ENCODE measurements around the gene STUM.
"Not testable (repeated sequence)": the region's sequence is repeated elsewhere in the genome, so short reads cannot be mapped to it uniquely, and the experiment has no call there.

Gene STUM

GRCh38 chr1:226548256-226549093 lies at the start of gene STUM:
Gene STUM, plus strand, starts transcription at chr1:226548764. Its CDS starts 141 bp downstream, at chr1:226548905.
- DNase-seq (ENCODE audit: low read depth): no peak

GRCh38 chr1:226499699-226500098 lies 48.9 kb upstream of the STUM start:
- DNase-seq (ENCODE audit: low read depth): not testable (repeated sequence)

GRCh38 chr1:226506021-226506420 lies 42.5 kb upstream of the STUM start:
- no peak for DNase-seq (ENCODE audit: low read depth)

- DNase-seq (ENCODE audit: low read depth): no peak
Measured at GRCh38 chr1:226506921-226507320, 41.6 kb upstream of the STUM start.

- no peak for DNase-seq (ENCODE audit: low read depth)
Measured at GRCh38 chr1:226510453-226510852, 38.1 kb upstream of the STUM start.

- DNase-seq (ENCODE audit: low read depth): no peak
Measured at GRCh38 chr1:226511296-226511695, 37.3 kb upstream of the STUM start.

- DNase-seq (ENCODE audit: low read depth): no peak
Measured at GRCh38 chr1:226512076-226512728, 36.4 kb upstream of the STUM start.

GRCh38 chr1:226518375-226518774 lies 30.2 kb upstream of the STUM start:
- no peak for DNase-seq (ENCODE audit: low read depth)

GRCh38 chr1:226519135-226519534 lies 29.4 kb upstream of the STUM start:
- DNase-seq (ENCODE audit: low read depth): no peak

GRCh38 chr1:226519716-226520598 lies 28.6 kb upstream of the STUM start:
- no peak for DNase-seq (ENCODE audit: low read depth)

GRCh38 chr1:226520640-226521355 lies 27.8 kb upstream of the STUM start:
- no peak for DNase-seq (ENCODE audit: low read depth)

- no peak for DNase-seq (ENCODE audit: low read depth)
Measured at GRCh38 chr1:226523646-226524406, 24.7 kb upstream of the STUM start.

- no peak for DNase-seq (ENCODE audit: low read depth)
Measured at GRCh38 chr1:226524547-226524946, 24.0 kb upstream of the STUM start.

GRCh38 chr1:226525750-226526149 lies 22.8 kb upstream of the STUM start:
- peak; percentile 11 for DNase-seq (ENCODE audit: low read depth)

GRCh38 chr1:226526801-226527595 lies 21.6 kb upstream of the STUM start:
- DNase-seq (ENCODE audit: low read depth): no peak

- no peak for DNase-seq (ENCODE audit: low read depth)
Measured at GRCh38 chr1:226529891-226530290, 18.7 kb upstream of the STUM start.

GRCh38 chr1:226530591-226530990 lies 18.0 kb upstream of the STUM start:
- no peak for DNase-seq (ENCODE audit: low read depth)

- DNase-seq (ENCODE audit: low read depth): no peak
Measured at GRCh38 chr1:226531360-226532093, 17.0 kb upstream of the STUM start.

- no peak for DNase-seq (ENCODE audit: low read depth)
Measured at GRCh38 chr1:226532553-226532952, 16.0 kb upstream of the STUM start.

GRCh38 chr1:226533220-226533619 lies 15.3 kb upstream of the STUM start:
- DNase-seq (ENCODE audit: low read depth): no peak

Measured in non-pigmented ciliary epithelial cell (primary cell).